ENCODE measurements around the gene TGM2.

TGM2 gene

DNA sequence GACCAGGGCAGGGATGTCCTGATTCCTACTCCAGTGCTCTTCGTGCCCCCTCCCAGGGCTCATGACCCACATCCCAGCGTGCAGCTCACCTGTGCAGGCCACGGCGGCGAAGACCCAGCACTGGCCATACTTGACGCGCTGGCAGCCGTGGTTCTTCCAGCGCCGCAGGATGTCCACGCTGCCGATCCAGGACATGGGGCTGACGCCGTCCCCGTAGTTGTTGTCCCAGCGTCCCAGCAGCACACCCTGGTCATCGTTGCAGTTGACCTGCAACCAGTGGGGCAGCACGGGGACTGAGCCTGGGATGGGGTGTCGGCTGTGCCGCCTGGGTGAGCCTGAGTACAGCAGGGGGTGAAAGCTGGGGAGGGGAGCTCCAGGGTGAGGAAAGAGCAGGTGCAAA, 18.4 kb downstream of the TGM2 start:
- DNase-seq (ENCODE audit: low read depth in 1 of 2, low spot score in 1 of 2): no peak

DNA sequence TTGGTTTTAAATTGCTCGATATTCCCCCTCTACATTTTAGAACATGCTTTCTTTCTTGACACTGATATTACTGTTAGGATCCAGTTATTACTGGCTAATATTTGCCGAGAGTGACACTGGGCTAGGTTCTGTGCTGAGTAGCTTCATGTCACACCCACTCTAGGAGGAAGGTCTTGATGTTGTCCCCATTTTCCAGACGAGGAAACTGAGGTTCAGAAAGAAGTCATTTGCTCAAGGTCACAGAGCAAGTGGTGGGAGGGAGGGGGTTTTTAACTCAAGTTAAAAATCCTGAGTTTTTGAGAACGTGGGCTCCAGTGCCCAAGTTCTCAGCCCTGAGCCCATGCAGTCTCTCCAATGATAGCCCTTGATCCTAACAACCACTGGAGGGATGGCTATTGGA, 18.9 kb downstream of the TGM2 start:
- DNase-seq (ENCODE audit: low read depth in 1 of 2, low spot score in 1 of 2): no peak

DNA sequence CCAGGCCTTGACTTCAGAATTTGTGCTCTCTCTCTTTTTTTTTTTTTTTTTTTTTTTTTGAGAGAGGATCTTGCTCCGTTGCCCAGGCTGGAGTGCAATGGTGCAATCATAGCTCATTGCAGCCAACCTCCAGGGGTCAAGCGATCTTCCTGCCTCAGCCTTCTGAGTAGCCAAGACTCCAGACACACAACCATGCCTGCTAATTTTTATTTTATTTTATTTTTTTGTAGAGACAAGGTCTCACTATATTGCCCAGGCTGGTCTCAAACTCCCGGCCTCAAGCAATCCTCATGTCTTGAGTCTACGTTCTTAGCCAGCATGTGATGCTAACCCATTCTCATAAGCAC, 19.4 kb downstream of the TGM2 start:
- no peak for DNase-seq (ENCODE audit: low read depth in 1 of 2, low spot score in 1 of 2)

DNA sequence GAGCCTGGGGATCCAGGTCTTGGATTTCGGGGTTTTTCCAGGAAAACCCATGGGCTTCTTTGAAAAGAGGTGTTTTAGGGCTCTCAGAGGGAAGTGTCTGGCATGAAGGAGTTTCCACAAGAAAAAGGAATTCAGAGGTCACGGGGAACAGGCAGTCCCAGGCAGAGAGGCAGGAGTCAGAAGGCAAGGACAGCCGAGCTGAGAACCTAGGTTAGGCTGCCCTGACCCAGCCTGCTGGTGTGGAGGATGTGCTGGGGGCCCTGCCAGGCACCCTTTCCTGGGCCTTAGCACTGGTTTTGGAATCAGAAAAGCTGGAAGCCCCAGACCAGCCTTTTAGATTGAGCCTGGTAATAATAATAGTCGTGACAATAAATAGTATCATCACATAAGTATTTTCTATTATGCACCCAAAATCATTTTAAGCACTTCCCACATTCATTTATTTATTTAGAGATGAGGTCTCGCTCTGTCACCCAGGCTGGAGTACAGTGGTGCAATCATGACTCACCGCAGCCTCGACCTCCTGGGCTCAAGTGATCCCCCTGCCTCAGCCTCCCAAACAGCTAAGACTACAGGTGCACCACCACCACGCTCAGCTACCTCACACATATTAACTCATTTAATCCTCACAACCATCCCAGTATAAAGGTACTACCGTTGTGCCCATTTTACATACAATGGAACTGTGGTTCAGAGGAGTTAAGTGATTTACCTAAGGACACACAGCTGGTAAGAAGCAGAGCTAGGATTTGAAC, 19.9 kb downstream of the TGM2 start:
- no peak for DNase-seq (ENCODE audit: low read depth in 1 of 2, low spot score in 1 of 2)

DNA sequence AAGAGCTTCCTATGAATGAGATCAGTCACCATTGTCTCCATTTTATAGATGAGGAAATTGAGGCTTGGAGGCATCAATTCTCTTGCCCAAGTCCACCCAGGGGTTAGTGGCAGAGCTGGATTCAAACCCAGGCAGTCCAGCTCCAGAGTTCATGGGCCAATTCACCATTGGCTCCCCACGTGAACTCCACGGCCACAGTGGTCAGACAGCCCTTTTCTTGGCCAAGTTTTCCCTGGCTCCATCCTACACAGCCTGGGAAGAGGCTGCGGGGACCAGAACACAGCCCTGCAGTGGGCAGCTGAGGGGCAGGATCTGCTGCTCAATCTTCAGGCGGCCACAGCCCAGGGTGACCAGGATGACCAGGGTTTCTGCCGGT, 20.5 kb downstream of the TGM2 start:
- no peak for DNase-seq (ENCODE audit: low read depth in 1 of 2, low spot score in 1 of 2)

DNA sequence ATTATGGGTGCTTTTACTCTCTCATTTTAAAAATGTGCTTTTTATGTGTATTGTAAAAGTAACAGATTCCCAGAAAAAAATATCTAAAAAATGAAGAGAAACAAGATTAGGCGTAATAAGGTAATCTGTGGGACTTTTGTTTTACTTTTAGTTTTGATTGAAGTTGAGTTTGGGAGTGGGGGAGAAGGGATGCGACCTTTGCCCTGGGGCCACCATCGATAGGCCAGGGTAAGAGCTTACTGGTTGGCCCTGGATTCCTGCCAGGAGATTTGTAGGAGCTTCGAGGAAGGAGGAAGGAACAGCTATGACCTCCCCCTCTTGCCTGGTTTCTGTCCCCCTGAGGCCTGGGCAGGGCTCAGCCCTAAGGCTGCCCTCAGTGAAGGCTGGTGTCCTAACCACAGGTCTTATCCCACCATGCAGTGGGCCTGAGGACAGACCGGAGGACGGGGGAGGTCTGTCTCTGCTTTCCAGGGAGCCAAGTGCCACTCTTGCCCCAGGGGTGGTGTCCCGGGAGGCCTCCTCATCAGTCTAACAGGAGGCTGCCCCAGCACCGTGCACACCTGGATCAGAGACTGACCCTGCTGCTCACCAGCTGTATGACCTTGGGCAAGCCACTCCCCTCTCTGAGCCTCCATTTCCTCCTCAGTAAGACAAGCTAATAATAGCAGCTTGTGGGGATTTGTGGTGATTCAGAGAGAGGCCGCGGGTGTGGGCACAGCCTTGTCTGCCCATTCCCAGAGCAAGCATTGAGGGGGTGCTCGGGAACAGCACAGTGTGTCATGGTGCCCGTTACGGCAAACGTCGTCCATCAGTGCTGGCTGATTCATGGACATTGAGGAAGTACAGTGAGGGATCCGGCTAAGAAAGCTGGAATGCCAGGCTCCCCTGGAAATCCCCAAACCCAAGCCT, 21.2 kb downstream of the TGM2 start:
- no peak for DNase-seq (ENCODE audit: low read depth in 1 of 2, low spot score in 1 of 2)

DNA sequence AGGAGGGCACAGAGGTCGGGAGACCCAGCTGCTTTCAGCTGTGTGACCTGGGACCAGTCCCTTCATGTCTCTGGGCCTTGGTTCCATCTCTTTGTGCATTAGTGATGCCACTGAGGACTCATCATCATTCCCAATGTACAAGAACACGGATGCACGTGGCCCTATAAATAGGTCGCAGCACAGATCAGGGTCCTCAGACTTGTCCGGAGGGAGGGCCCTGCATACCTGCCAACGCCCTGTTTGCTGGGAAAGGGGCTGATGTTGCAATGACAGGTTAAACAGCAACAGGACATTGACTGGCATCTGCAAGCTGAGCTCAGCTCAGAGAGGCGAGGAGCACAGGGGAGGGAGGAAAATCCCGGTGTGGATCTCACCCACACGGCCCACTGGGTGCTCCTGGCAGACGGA, 21.8 kb downstream of the TGM2 start:
- no peak for DNase-seq (ENCODE audit: low read depth in 1 of 2, low spot score in 1 of 2)

DNA sequence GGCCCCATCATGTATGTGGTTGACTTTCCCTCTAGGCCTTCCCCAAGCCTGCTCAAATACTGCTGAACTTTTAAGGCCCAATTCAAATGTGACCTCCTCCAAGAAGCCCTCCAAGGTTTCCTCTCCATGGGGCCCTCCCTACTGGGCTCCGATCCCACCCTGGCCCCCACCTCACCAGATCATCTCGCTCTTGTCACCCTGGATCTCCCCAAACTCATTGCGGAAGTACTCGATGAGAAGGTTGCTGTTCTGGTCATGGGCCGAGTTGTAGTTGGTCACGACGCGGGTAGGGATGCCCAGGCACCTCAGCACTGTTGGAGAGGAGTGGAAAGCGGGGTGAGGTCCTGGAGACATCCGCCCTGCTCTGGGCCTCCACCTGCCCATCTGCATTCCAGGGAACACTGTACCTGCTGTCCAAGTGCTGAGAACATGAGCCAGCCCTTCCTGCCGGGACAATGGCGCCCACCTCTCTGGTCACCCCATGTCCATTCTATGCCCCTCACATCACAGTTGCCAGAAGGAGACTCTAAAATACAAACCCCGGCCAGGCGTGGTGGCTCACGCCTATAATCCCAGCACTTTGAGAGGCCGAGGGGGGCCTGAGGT, 23.1 kb downstream of the TGM2 start:
- DNase-seq (ENCODE audit: low read depth in 1 of 2, low spot score in 1 of 2): no peak

DNA sequence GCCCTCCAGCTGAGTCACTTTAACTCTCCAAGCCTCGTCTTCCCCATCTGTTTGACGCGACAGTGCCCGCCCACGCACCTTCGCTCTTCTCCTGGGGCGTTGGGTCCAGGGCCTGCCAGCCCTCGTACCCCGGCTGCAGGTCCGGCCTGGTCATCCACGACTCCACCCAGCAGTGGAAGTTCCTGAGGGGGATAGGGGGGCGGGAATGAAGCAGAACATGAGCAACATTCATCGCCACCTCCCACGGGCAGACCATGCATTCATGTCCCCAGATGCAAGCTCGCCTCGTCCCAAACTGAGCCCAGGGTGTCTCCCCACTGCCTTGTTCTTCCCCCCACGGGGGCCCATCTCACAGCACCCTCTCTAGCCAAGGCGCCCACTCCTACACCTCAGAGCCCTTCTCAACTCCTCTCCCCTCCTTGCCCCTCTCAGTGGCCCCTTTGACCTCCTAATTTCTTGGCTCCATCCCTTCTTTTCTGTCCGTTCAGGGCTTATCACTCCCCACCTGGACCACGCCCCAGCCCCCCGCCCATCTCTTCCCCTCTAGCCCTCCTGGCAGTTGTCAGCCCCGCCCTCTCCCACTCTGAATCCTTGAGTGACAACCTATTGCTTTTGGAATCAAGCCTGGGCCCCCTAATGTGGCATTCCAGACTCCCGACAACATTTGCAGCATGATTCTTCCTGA, 23.7 kb downstream of the TGM2 start:
- DNase-seq (ENCODE audit: low read depth in 1 of 2, low spot score in 1 of 2): no peak

DNA sequence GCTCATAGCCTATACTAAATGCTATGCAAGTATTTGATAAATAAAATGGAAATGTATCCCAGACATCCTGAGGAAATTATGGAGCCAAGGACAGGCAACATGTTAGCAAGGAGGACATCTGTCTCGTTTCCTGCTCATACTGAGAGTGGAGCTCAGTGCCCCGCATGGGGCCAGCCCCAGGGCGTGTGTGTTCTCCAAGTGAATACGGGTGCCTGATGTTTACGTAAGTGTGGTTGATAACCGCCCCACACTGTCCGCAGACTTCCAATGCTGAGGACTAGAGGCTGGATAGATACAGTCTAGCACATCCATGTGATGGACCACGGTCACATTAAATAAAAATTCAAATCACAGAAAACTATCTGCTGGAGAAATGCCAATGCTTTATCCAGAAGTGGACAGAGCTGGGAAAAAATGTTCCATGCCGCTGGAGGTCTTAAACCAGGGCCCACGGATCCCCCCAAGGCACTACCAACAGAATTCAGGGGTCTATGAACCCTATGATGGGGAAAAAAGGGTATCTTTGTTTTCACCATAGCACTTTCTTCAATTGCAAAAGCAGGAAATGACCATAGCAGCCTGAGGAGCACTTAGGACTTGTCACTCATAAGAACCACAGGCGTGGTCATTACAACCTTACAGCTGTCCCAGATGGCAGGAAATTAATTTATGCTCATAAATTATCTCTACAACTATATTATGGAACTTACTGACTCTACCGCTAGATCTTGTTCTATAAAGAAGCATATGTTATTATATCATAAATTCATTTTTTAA, 24.9 kb downstream of the TGM2 start:
- DNase-seq (ENCODE audit: low read depth in 1 of 2, low spot score in 1 of 2): no peak

DNA sequence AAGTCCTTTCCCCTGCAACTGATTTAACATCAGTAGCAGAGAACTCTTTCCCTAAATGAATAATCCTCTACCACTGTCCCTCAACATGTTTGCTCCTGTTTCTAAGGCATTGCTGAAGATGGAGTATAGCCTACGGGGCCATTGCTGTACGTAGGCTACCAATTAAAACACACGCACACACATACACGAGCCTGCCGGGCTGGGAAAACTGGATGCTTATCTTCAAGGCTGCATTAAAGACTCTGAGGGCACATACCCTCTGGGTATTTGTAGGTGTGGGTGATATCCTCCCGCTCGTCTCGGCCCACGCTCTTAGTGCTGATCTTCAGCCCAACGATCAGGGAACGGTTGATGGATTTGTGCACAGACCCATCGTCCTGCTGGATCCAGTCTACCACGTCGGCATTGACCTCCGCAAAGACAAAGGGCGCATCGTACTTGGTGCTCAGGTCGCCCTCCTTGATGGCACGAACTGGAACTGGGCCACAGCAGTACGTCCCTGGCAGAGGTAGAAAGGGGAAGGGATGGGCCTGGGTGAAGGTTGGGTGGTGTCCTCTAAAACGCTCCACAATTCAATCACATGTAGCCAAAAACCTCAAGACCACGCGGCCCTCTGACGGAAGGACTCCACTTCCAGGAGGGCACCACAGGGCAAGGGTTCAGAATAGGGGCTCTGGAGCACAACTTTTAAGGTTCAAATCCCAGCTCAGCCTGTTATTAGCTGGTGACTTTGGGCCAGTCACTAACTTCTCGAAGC, 25.7 kb downstream of the TGM2 start:
- no peak for DNase-seq (ENCODE audit: low read depth in 1 of 2, low spot score in 1 of 2)

DNA sequence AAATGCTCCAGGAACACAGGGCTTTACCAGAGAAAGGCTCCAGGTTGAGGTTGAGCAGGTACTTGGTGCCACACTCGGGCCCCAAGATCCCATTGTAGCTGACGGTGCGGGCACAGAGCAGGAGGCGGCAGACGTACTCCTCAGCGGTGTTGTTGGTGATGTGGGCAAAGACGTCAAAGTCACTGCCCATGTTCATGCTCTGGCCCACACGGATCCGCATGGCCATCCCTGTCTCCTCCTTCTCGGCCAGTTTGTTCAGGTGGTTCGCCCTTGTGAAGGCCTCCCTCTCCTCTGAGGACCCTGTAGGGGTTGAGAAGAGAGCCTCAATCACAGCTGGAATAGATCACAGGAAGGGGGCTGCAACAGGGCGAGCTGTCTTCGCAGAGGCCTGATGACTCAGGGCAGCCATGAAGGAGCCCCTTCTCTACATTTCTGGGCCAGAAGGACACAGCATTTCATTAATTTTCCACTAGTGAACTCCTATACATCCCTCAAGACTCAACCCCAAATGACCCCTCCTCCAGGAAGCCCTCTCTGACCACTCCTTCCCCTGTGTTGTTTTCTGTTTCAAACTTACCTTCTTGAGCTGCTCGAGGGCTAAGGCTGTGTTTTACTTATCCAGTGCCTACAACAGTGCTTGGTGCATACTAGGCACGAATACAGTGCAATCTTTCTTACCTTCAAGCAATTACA, 26.8 kb downstream of the TGM2 start:
- DNase-seq (ENCODE audit: low read depth in 1 of 2, low spot score in 1 of 2): no peak

DNA sequence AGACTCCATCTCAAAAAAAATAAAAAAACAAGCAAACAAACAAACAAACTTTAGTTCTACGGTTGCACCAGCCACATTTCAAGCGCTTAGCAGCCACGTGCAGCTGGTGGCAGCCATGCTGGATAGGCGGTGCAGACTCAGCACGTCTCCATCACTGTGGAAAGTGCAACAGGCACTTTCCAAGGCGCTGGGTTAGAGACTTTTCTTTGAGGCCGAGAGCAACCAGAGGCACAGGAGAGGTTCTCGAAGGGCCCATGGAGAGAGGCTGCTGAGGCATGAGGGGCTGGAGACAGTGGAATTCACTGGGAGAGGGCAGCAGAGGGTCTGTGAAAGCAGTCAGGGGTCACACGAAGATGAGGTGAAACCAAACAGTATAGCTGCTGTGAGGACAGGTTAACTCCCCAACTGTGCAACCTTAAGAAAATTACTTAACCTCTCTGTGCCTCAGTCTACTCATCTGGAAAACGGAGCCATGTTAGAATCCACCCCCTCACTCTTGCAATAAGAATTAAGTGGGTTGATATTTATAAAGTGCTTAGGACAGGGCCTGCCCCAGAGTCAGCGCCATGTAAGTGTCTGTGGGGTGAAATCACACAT, 27.5 kb downstream of the TGM2 start:
- DNase-seq (ENCODE audit: low read depth in 1 of 2, low spot score in 1 of 2): no peak

DNA sequence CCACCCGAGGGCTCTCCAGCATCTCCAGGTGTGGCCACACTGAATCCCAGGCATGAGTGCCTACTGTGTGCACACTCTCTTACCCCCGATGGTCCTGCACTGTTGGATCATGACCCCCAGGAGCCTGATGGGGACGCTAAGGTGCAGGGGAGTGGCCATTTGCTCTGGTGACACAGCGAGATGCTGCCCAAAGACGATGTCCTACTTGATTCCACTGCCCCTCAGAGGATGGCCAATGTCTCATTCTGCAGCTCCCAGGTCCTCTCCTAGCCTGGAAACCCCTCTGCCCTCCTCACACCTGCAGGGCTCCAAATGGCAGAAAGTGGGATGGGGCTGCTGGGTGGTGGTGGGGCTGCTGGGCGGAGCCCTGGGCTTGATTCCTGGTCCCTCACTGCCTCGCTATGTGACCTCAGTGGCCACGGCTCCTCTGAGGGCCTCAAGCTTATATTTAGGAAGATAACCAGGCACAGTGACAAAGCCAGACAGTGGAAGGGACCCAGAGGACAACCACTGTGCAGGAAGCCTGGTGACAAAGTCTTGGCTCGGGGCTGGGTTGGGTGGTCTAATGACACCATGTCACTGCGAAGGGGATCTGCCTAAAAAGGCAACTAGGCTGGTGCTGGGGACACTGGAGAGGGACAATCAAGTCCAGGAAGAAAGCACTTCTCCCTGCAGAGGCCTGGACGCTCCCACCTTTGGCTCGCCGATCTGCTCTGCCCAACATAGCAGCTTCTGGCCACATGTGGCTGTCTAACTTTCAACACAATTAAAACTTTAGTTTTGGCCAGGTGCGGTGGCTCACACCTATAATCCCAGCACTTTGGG, 28.4 kb downstream of the TGM2 start:
- no peak for DNase-seq (ENCODE audit: low read depth in 1 of 2, low spot score in 1 of 2)

DNA sequence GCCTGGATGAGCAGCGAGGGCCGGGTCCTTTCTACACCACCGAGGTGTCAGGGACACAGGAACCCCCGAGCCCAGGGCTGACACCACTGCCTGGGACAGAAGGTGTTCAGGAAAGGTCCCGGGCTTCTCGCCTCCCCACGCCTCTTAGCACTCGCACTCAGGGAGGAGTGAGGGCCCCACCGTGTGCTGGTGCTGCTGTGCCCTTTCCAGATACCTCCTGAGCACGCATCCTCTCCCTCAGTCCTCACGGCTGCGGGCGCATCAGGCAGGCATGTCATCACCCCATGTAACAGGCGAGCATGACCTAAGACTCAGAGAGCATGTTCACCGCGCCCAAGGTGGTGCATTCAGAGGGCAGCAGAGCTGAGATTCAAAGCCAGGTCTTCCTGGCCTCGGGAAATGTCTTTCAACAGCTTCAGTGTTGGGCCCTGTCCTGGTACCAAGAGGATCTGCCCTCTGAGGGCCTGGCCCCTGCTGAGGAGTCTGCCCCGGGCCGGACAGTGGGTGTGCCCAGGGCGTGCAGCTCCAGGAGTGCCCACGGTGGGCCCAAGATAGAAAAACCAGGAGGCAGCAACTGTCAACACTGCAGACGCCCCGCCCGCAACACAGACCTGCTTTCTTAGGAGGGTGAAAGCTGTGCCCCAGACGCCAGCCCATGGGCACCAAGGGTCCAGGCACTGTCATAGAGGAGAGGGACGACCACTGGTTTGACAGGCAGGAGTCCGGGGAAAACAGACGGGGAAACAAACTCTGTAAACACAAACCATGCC, 29.2 kb downstream of the TGM2 start:
- DNase-seq (ENCODE audit: low read depth in 1 of 2, low spot score in 1 of 2): no peak

DNA sequence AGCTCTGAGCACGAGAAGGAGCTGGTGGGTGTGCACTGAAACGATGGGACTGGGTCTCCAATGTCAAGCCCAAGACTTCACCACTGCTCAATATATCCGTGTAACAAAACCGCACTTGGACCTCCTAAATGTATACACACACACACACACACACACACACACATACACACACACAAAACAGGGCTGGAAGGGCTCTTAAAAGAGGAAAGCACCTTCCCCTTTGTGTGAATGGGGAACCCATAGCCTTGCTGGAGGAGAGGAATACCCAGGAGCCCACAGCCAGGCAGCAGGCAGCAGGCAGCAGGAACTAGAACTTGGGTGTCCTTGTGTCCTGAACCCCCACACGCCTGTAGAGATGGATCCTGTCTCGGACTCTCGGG, 29.8 kb downstream of the TGM2 start:
- no peak for DNase-seq (ENCODE audit: low read depth in 1 of 2, low spot score in 1 of 2)

DNA sequence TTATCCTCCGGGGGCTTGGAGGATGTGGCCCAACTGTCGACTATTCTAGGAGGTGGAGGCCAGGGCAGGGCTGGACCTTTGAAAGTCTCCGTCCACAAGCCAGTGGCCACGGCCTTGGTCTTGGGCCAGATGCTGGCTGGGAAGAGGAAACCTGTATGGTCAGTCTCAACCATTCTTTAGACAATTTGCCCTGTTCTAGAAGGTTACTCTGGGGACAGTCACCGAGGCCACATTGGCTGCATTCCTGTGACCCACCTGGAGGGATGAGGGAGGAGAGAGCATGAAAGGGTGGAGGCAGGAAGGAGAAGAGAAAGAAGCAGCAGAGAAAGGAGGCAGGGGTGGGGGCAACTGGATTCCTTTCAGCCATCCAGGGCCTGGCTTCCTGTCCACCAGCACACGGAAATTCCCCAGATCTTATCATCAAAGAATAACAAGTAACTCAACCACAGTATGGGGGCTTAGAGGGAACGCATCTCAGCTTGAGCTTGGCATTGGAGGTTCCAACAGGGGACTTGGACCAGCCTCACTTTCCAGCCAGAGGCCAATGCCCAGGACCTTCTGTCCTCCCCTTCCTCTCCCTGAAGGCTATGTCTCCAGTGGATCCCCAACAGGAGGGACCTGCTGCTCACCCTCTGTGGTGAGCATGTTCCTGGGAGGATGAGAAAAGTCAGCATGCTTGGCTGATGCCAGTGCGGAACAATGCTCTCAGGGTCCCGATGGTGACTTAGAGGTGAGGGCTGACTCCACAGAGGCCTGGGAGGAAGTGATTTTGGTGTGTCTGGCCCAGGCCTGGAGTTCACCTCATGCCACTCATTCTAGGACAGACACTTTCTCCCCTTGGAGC, 30.4 kb downstream of the TGM2 start:
- DNase-seq (ENCODE audit: low read depth in 1 of 2, low spot score in 1 of 2): no peak
